DND-41 (cell line): ENCODE data around the gene SLC1A2.

Experiments used
- CTCF ChIP-seq: IDR thresholded peaks from 2 replicates; pipeline ENCODE4 v1.5.1; 2012; ENCODE audit warnings: borderline replicate concordance, low read length, moderate library complexity, mild to moderate bottlenecking; ENCODE audit not compliant: poor library complexity, severe bottlenecking; ENCODE audit errors: extremely low read depth
- EZH2 ChIP-seq: IDR thresholded peaks from 3 replicates; pipeline ENCODE4 v1.6.1; 2012; ENCODE audit warnings: borderline replicate concordance, low read depth, mild to moderate bottlenecking, moderate library complexity, low read length, inconsistent platforms; ENCODE audit not compliant: severe bottlenecking

- TF ChIP-seq CTCF, result no peak
- no peak for TF ChIP-seq EZH2
Measured at GRCh38 chr11:35362521-35362980, 56.8 kb downstream of the SLC1A2 start.
